ENCODE measurements around the gene NEURL1. TPM values are rescaled to one million over a fixed set of nuclear protein-coding genes. Genes with fewer than 3 reads are reported as not detected.
A peak's percentile ranks its signal among the peaks of the same experiment; 100 is the strongest.

NEURL1 gene, protein sequence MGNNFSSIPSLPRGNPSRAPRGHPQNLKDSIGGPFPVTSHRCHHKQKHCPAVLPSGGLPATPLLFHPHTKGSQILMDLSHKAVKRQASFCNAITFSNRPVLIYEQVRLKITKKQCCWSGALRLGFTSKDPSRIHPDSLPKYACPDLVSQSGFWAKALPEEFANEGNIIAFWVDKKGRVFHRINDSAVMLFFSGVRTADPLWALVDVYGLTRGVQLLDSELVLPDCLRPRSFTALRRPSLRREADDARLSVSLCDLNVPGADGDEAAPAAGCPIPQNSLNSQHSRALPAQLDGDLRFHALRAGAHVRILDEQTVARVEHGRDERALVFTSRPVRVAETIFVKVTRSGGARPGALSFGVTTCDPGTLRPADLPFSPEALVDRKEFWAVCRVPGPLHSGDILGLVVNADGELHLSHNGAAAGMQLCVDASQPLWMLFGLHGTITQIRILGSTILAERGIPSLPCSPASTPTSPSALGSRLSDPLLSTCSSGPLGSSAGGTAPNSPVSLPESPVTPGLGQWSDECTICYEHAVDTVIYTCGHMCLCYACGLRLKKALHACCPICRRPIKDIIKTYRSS
- polyA plus RNA-seq (2013, experiment 1 of 2): 0.66 TPM
- 0.35 TPM for polyA plus RNA-seq (2013, experiment 2 of 2)

DNA sequence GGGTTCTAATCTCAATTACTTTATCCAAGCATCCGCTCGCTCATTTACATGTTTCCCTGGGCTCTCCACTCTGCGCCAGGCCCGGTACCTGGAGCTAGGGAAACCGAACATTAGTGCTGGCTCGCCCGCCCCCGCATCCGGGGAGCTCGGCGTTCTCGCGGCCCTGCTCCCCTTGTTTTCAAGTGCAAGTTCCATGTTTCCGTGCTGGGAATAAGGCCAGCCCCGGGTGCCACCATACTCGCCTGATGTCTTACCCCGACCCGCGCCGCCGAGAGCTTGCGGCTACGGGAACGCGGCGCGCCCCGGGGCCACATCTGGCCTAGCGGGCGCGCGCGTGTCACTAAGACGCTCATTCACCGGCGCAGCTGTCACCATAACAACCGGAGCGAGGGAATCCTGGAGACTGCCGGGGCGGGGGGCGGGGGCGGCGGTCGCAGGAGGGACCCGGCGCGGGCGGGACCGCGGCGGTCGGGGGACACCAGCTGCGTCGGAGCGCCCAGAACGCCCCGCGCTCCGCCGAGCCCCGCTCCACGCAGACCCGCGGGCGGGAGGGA is at the start of gene NEURL1:
TSS of gene NEURL1 (plus strand) at position 344 of the 554 bp plus-strand sequence. CDS start 683 bp downstream, outside the sequence.
- WGBS, 2 experiments (ENCODE audit: insufficient coverage in 2 of 2): 6% methylated on average over 60 to 63 of the region's 65 CpGs
- H3K4me1 ChIP-seq (ENCODE audit: control insufficient read depth, insufficient read depth, low read length, poor library complexity, severe bottlenecking): peaks cover 23% of the 10 kb centered on the region
- no peaks in the 10 kb centered on the region for H3K9me3 ChIP-seq (ENCODE audit: control insufficient read depth, low read length)
- H3K27ac ChIP-seq (ENCODE audit: low read depth, low read length, severe bottlenecking): peak within 1 kb of the TSS; percentile 75
- H3K4me3 ChIP-seq (ENCODE audit: extremely low read depth, insufficient read depth, low read length, poor library complexity, severe bottlenecking): peak within 1 kb of the TSS; percentile 45
- no peaks in the 10 kb centered on the region for H3K36me3 ChIP-seq (ENCODE audit: control insufficient read depth, insufficient read depth, low read length)

DNA sequence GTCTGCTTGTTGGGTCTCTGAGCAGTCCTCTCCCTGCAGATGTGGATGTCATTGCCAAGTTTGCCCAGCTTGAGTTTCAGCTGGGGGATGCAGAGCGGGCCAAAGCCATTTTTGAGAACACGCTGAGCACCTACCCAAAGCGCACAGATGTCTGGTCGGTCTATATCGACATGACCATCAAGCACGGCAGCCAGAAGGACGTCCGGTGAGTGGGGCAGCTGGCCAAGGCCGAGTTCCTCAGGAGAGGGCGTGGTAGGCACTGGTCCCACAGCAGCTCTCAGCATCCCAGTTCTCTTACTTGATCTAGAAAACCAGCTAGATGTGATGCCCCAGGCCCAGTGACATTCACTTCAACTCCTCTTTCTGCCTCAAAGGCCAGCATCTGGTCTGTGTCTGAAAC is 49.0 kb upstream of the NEURL1 start:
- Histone ChIP-seq H3K9me3 (ENCODE audit: control insufficient read depth, low read length) (no peaks in the 10 kb centered on the region), H3K4me1 (ENCODE audit: control insufficient read depth, insufficient read depth, low read length, poor library complexity, severe bottlenecking) (peaks cover 17% of the 10 kb centered on the region), H3K36me3 (ENCODE audit: control insufficient read depth, insufficient read depth, low read length) (peaks cover 85% of the 10 kb centered on the region), H3K4me3 (ENCODE audit: extremely low read depth, insufficient read depth, low read length, poor library complexity, severe bottlenecking) (no peak overlapping the region), H3K27ac (ENCODE audit: low read depth, low read length, severe bottlenecking) (no peak overlapping the region)
- WGBS, 2 experiments (ENCODE audit: insufficient coverage in 2 of 2): 94 to 97% methylated on average over 7 to 8 of the region's 10 CpGs

DNA sequence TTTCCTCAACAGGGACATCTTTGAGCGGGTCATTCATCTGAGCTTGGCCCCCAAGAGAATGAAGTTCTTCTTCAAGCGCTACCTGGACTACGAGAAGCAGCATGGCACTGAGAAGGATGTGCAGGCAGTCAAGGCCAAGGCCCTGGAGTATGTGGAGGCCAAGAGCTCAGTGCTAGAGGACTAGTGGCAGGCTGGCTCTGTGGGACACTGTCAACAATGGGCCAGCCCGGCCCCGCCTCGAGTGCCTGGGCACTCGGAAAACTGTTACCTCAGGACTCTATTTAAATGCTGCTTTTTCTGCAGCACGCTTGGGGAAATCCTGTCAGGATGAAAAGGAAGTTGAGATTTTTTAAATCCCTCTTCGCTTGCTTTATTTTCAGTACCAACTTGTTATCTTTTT is 48.1 kb upstream of the NEURL1 start:
- H3K36me3 ChIP-seq (ENCODE audit: control insufficient read depth, insufficient read depth, low read length): peaks cover 81% of the 10 kb centered on the region
- WGBS, 2 experiments (ENCODE audit: insufficient coverage in 2 of 2): 96 to 98% methylated on average over 5 to 7 of the region's 9 CpGs
- H3K4me1 ChIP-seq (ENCODE audit: control insufficient read depth, insufficient read depth, low read length, poor library complexity, severe bottlenecking): peaks cover 17% of the 10 kb centered on the region
- H3K27ac ChIP-seq (ENCODE audit: low read depth, low read length, severe bottlenecking): no peak overlapping the region
- no peak overlapping the region for H3K4me3 ChIP-seq (ENCODE audit: extremely low read depth, insufficient read depth, low read length, poor library complexity, severe bottlenecking)
- no peaks in the 10 kb centered on the region for H3K9me3 ChIP-seq (ENCODE audit: control insufficient read depth, low read length)

DNA sequence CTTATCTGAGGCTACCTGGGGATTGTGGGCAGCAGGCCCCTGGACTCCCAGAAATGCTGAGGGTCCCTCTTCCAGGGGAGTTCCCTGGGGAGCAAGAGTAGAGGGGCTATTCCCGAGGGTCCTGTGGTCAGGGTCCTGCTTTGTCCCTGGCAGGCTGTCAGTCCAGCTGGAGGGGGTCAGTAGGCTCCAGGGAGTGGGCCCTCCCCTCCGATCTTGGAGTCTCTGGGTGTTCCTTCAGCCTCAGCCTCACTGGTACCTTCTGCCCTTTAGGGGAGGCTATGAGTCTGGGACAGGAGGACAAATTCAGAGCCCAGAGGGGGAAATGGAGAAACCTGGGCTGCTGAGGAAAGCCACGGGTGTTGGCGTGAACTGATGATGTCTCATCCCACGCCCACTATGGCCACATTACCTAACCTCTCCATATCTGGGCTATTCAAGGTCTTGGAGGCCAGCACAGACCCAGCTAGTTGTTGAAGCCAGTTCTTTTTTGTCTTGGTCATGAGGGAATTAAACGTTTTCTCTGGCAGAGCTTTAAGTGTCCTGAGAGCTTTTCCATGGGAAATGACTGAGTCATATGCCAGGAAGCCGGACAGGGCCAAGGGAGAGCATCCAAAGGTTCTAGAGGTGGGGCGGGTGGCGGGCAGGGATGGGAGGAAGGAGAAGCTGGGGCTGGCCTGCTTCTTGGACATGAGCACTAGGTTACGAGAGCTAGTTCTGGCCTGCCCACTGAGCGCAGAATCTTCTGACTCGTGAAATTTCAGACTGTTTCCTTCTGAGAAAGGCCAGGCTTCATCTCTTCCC is 47.5 kb upstream of the NEURL1 start:
- H3K27ac ChIP-seq (ENCODE audit: low read depth, low read length, severe bottlenecking): no peak overlapping the region
- H3K9me3 ChIP-seq (ENCODE audit: control insufficient read depth, low read length): no peaks in the 10 kb centered on the region
- H3K36me3 ChIP-seq (ENCODE audit: control insufficient read depth, insufficient read depth, low read length): peaks cover 76% of the 10 kb centered on the region
- 89 to 98% methylated on average over 9 to 10 of the region's 12 CpGs for WGBS, 2 experiments (ENCODE audit: insufficient coverage in 2 of 2)
- no peak overlapping the region for H3K4me3 ChIP-seq (ENCODE audit: extremely low read depth, insufficient read depth, low read length, poor library complexity, severe bottlenecking)
- H3K4me1 ChIP-seq (ENCODE audit: control insufficient read depth, insufficient read depth, low read length, poor library complexity, severe bottlenecking): peaks cover 15% of the 10 kb centered on the region

DNA sequence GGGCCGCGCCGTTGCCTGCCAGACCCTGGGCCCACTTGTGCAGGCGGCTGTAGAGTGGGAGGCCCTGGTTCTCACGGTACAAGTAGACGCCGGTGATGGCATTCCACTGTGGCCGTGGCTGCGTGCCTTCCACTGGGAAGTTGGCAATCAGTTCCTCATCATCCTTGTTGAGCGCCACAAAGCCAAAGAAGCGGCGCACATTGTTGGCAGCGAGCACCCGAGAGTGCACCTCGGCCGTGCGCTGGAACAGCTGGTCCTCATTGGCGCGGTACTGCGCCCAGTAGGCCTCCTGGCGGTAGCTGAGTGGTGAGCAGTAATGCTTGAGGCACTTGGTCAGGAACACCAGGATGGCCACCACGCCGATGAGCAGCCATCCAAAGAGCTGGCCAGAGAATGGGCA is 46.3 kb upstream of the NEURL1 start:
- no peak overlapping the region for H3K27ac ChIP-seq (ENCODE audit: low read depth, low read length, severe bottlenecking)
- H3K4me3 ChIP-seq (ENCODE audit: extremely low read depth, insufficient read depth, low read length, poor library complexity, severe bottlenecking): no peak overlapping the region
- peaks cover 9% of the 10 kb centered on the region for H3K4me1 ChIP-seq (ENCODE audit: control insufficient read depth, insufficient read depth, low read length, poor library complexity, severe bottlenecking)
- WGBS, 2 experiments (ENCODE audit: insufficient coverage in 2 of 2): 97 to 99% methylated on average over 19 to 23 of the region's 23 CpGs
- no peaks in the 10 kb centered on the region for H3K9me3 ChIP-seq (ENCODE audit: control insufficient read depth, low read length)
- H3K36me3 ChIP-seq (ENCODE audit: control insufficient read depth, insufficient read depth, low read length): peaks cover 64% of the 10 kb centered on the region

DNA sequence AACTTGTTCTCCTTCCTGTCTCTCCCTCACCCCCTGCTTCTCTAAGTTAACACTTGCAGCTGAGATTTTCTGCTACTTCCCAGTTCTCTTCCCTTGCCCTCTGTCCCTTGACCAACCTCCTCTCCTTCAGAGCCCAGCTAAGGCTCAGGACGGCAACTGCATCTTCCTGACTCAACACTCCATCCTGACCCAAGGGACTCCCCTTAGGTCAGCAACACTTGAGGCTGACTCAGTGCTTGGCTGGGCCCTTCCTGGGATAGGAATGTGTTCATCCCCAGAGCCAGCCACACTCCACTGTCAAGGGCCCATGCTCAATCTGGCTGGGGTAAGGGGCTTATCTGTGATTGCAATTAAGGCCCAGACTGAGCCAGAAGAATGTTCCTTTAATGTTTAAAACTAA is 44.8 kb upstream of the NEURL1 start:
- Histone ChIP-seq H3K36me3 (ENCODE audit: control insufficient read depth, insufficient read depth, low read length) (peaks cover 49% of the 10 kb centered on the region), H3K4me1 (ENCODE audit: control insufficient read depth, insufficient read depth, low read length, poor library complexity, severe bottlenecking) (peaks cover 6% of the 10 kb centered on the region), H3K9me3 (ENCODE audit: control insufficient read depth, low read length) (no peaks in the 10 kb centered on the region), H3K27ac (ENCODE audit: low read depth, low read length, severe bottlenecking) (no peak overlapping the region), H3K4me3 (ENCODE audit: extremely low read depth, insufficient read depth, low read length, poor library complexity, severe bottlenecking) (no peak overlapping the region)
- 80 to 86% methylated on average over 1 of the region's 1 CpG for WGBS, 2 experiments (ENCODE audit: insufficient coverage in 2 of 2)

DNA sequence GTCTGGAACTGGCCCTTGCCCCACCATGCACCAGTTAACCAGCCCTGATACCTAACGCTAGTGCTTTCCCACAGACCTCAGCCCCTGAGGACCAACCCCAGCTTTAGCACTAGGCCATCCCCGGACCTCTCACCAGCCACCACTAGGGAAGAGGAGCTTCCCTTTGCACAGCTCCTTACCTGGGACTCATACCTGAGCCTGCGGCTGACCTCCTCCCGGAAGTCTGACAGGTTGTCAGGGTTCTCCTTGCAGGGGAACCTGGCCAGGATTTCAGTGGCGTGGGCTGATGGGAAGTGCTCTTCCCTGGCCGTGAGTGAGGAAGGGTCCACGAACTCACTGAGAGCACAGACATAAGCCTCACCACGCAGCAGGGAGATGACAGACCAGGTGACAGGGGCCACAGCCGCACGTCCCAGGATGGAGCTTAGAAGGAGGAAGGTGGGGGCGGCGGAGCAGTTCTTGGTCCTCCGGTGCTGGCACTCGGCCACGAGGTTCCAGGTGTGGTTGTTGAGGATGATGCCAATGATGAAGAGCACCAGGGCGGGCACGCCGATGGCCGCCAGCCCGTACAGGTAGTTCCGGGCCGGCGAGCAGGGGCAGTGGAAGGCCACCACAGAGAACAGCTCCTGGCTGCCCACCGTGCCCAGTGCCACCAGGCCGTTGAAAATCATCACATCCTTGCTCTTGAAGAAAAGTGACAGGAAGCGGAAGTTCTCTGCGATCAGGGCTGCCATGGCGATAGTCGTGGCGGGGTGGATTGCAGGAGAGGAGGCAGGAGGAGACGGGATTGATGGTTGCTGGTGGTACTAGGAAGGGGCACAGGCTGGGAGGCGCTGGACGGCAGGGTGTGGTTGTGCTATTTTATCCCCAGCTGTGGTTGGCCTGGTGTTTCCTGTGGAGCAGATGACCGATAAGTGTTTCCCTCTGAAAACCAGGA is 44.0 kb upstream of the NEURL1 start:
- no peak overlapping the region for H3K27ac ChIP-seq (ENCODE audit: low read depth, low read length, severe bottlenecking)
- no peak overlapping the region for H3K4me3 ChIP-seq (ENCODE audit: extremely low read depth, insufficient read depth, low read length, poor library complexity, severe bottlenecking)
- H3K36me3 ChIP-seq (ENCODE audit: control insufficient read depth, insufficient read depth, low read length): peaks cover 41% of the 10 kb centered on the region
- peaks cover 6% of the 10 kb centered on the region for H3K4me1 ChIP-seq (ENCODE audit: control insufficient read depth, insufficient read depth, low read length, poor library complexity, severe bottlenecking)
- WGBS, 2 experiments (ENCODE audit: insufficient coverage in 2 of 2): 94 to 95% methylated on average over 32 to 34 of the region's 34 CpGs
- H3K9me3 ChIP-seq (ENCODE audit: control insufficient read depth, low read length): no peaks in the 10 kb centered on the region

DNA sequence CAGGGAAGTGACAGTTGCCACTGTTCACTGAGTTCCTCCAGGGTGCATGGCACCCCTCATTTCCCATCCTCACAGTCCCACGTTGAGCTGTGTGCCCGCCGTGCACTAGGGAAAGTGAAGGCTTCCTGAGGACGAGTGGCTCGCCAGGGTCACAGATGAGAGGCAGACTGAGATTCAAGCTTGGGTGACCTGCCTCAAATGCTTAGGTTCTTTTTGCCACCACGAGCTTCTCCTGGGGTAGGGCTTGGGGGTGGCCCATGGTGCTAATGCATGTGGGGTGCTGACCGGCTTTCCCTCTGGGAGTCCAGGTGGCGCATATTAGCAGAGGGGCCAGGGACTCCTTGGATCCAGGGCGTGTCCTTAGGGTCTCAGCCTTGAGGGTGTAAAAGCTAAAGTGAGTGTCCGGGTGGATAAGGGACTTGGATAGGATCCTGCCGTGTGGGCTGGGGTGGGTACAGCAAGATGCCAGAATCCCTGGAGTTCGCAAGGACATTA is 43.3 kb upstream of the NEURL1 start:
- Histone ChIP-seq H3K36me3 (ENCODE audit: control insufficient read depth, insufficient read depth, low read length) (peaks cover 33% of the 10 kb centered on the region), H3K4me1 (ENCODE audit: control insufficient read depth, insufficient read depth, low read length, poor library complexity, severe bottlenecking) (peaks cover 6% of the 10 kb centered on the region), H3K9me3 (ENCODE audit: control insufficient read depth, low read length) (no peaks in the 10 kb centered on the region), H3K27ac (ENCODE audit: low read depth, low read length, severe bottlenecking) (no peak overlapping the region), H3K4me3 (ENCODE audit: extremely low read depth, insufficient read depth, low read length, poor library complexity, severe bottlenecking) (no peak overlapping the region)
- WGBS, 2 experiments (ENCODE audit: insufficient coverage in 2 of 2): 97 to 99% methylated on average over 11 of the region's 12 CpGs

DNA sequence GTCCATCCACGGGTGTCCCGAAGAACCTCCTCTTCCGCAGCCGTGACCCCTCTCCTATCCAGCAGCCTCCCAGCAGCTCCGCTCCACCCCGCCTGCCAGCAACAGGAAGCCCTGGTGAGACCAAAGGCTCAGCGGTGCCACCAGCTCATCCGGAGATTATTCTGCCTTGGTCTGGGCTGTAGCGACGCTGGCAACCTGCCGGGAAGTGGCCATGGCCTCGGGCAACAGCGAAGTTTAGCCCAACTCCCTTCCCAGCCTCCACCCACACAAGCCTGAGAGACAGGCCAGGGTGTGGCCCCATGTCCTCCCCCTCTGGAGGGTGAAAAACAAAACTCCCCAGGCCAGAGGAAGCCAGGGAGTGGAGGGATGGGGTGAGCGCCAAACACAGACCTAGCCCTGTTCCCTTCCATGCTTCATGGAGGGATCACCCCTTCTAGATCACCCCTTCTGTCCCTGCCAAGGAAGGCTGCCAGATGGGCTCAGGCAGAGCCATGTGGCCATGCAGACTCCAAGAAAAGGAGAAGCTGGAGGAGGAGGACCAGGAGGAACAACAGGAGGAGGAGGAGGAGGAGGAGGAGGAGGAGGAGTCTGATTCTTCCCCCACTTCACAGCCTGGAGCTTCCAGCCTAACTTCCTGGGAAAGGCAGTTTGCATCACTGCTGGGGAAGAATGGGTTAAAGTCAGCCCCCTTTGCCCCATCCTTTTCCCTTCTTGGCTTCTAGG is 42.3 kb upstream of the NEURL1 start:
- peaks cover 6% of the 10 kb centered on the region for H3K4me1 ChIP-seq (ENCODE audit: control insufficient read depth, insufficient read depth, low read length, poor library complexity, severe bottlenecking)
- H3K36me3 ChIP-seq (ENCODE audit: control insufficient read depth, insufficient read depth, low read length): peaks cover 23% of the 10 kb centered on the region
- WGBS, 2 experiments (ENCODE audit: insufficient coverage in 2 of 2): 43 to 47% methylated on average over 12 to 14 of the region's 14 CpGs
- peak overlapping the region; percentile 22 for H3K4me3 ChIP-seq (ENCODE audit: extremely low read depth, insufficient read depth, low read length, poor library complexity, severe bottlenecking)
- no peak overlapping the region for H3K27ac ChIP-seq (ENCODE audit: low read depth, low read length, severe bottlenecking)
- H3K9me3 ChIP-seq (ENCODE audit: control insufficient read depth, low read length): no peaks in the 10 kb centered on the region
